Naive thymus-derived CD8-positive, alpha-beta T cell (primary cell): ENCODE measurements around the gene RAB7A. TPM values are rescaled to one million over a fixed set of nuclear protein-coding genes. Genes with fewer than 3 reads are reported as not detected.
"Not testable (repeated sequence)": the region's sequence is repeated elsewhere in the genome, so short reads cannot be mapped to it uniquely, and the experiment has no call there.

Experiments used
- ATAC-seq, 2 donors: fragments of 150-1000 bp; cut with Tn5 transposase in 1 of 2; sonication (Bioruptor Pico), chemical (Tn5 transposase) in 1 of 2; 1 replicate in 1 of 2; 2 replicates in 1 of 2; pipeline ENCODE4 v1.10.0; 2021; ENCODE audit warnings: mild to moderate bottlenecking in 2 of 2, moderate library complexity in 2 of 2
- POLR2A ChIA-PET: fragments of 350-600 bp; sonication (Branson Sonifier 250); formaldehyde crosslinking; loops from one replicate; lab custom pipeline; 2021; ENCODE audit warnings: antibody characterized with exemption; lab: Charles Lee
- DNase-seq, 10 donors: peaks; one replicate each; pipeline versions ENCODE4 v3.0.0 to v3.0.0-alpha.2; 2020 to 2022
- H3K27ac Mint-ChIP-seq, 10 donors: one replicate each; pipeline ENCODE4 v1.8.0; 2020 to 2022; ENCODE audit warnings: mild to moderate bottlenecking in 10 of 10, mixed read lengths in 10 of 10, moderate library complexity in 4 of 10, inconsistent platforms in 1 of 10
- H3K27me3 Mint-ChIP-seq, 5 donors: one replicate each; pipeline ENCODE4 v1.8.0; 2021 to 2022; ENCODE audit warnings: mixed read lengths in 5 of 5
- H3K36me3 Mint-ChIP-seq, 3 donors: one replicate each; pipeline ENCODE4 v1.8.0; 2020 to 2022; ENCODE audit warnings: mixed read lengths in 3 of 3, mild to moderate bottlenecking in 2 of 3, inconsistent platforms in 1 of 3
- H3K4me1 Mint-ChIP-seq, 4 donors: one replicate each; pipeline ENCODE4 v1.8.0; 2021 to 2022; ENCODE audit warnings: mixed read lengths in 4 of 4
- H3K4me3 Mint-ChIP-seq, 10 donors: one replicate each; pipeline ENCODE4 v1.8.0; 2020 to 2022; ENCODE audit warnings: mild to moderate bottlenecking in 10 of 10, mixed read lengths in 10 of 10, moderate library complexity in 6 of 10, inconsistent platforms in 1 of 10
- H3K9me3 Mint-ChIP-seq, 9 donors: one replicate each; pipeline ENCODE4 v1.8.0; 2020 to 2022; ENCODE audit warnings: mixed read lengths in 9 of 9, mild to moderate bottlenecking in 3 of 9, inconsistent platforms in 1 of 9, moderate library complexity in 1 of 9
- polyA plus RNA-seq, 3 donors: library from polyadenylated mRNA; unstranded; fragments of 300-500 nt; fragmentation: Illumina TruSeq; gene quantifications; one replicate each; pipeline ENCODE4 v1.2.3, GENCODE V29; 2021
- total RNA-seq, 8 experiments: library from RNA in 2 of 8; stranded (reverse) in 2 of 8; gene quantifications; one replicate each; pipeline ENCODE4 v1.2.3 and lab custom pipeline; 2021 to 2026

The RAB7A gene
- total and polyA plus RNA-seq, 5 experiments from 2014 or later = 140 to 200 (median 177) TPM

DNA sequence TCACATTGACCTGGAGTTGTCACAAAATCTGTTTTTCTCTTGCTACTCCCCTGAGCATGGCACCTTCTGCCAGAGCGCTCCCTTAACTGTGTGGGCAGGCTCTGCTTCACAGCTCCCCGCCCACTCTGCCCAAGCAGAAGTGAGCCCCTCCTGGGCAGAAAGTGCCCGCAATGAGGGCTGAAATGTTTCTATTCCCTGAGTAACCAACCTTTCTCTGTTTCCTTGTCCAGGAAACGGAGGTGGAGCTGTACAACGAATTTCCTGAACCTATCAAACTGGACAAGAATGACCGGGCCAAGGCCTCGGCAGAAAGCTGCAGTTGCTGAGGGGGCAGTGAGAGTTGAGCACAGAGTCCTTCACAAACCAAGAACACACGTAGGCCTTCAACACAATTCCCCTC, 87.1 kb downstream of the RAB7A start:
- peaks cover 13 to 86% (median 39%) of the 10 kb centered on the region in 3 donors for H3K36me3 Mint-ChIP-seq
- no peak for ATAC-seq
- H3K4me1 Mint-ChIP-seq = peaks cover 0 to 20% (median 15%) of the 10 kb centered on the region in 4 donors
- no peak overlapping the region for H3K4me3 Mint-ChIP-seq
- DNase-seq = no peak
- peak overlapping the region in 2 of 10 donors; percentile 62 to 65 for H3K27ac Mint-ChIP-seq
- POLR2A ChIA-PET = interaction anchor here (0.5 kb wide), 1 partner anchor 119 kb away, joined by 3 read pairs; no protein-coding TSS in a partner anchor
- H3K9me3 Mint-ChIP-seq = no peaks in the 10 kb centered on the region
- no peaks in the 10 kb centered on the region for H3K27me3 Mint-ChIP-seq

DNA sequence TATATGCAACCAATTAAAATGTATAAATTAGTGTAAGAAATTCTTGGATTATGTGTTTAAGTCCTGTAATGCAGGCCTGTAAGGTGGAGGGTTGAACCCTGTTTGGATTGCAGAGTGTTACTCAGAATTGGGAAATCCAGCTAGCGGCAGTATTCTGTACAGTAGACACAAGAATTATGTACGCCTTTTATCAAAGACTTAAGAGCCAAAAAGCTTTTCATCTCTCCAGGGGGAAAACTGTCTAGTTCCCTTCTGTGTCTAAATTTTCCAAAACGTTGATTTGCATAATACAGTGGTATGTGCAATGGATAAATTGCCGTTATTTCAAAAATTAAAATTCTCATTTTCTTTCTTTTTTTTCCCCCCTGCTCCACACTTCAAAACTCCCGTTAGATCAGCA, 88.1 kb downstream of the RAB7A start:
- ATAC-seq = no peak
- Mint-ChIP-seq H3K9me3 (no peaks in the 10 kb centered on the region), H3K36me3 (peaks cover 17 to 86% (median 42%) of the 10 kb centered on the region in 3 donors), H3K4me3 (no peak overlapping the region), H3K27ac (peak overlapping the region in 2 of 10 donors; percentile 46 to 63), H3K27me3 (no peaks in the 10 kb centered on the region), H3K4me1 (peaks cover 0 to 15% (median 12%) of the 10 kb centered on the region in 4 donors)
- DNase-seq = no peak
- POLR2A ChIA-PET = no interaction called here

DNA sequence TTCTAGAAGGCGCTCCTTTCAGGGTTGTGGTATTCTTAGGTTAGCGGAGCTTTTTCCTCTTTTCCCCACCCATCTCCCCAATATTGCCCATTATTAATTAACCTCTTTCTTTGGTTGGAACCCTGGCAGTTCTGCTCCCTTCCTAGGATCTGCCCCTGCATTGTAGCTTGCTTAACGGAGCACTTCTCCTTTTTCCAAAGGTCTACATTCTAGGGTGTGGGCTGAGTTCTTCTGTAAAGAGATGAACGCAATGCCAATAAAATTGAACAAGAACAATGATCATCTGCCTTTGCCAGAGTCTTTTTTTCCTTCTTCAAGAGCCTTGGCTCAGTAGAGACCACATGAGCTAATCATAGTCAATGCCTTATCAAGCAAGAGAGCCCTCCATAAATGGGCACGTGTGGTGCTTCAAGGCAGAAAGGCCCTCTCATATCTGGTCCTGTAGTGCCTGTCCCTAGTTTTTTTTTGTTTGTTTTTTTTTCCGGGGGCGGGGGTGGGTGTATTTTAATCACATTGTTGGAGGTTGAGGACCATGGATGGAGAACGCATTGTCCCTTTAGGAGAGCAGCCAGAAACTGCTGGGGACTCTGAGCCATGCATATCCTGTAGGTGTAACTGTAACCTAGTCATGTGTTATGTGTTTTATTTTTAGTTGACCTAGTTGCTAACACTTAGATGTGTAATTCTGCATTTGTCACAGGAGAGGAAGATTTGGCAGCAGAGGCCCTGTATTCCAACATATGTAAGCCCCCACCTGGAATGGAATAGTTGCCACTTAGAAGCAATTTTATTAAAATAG, 88.7 kb downstream of the RAB7A start:
- H3K27me3 Mint-ChIP-seq = no peaks in the 10 kb centered on the region

DNA sequence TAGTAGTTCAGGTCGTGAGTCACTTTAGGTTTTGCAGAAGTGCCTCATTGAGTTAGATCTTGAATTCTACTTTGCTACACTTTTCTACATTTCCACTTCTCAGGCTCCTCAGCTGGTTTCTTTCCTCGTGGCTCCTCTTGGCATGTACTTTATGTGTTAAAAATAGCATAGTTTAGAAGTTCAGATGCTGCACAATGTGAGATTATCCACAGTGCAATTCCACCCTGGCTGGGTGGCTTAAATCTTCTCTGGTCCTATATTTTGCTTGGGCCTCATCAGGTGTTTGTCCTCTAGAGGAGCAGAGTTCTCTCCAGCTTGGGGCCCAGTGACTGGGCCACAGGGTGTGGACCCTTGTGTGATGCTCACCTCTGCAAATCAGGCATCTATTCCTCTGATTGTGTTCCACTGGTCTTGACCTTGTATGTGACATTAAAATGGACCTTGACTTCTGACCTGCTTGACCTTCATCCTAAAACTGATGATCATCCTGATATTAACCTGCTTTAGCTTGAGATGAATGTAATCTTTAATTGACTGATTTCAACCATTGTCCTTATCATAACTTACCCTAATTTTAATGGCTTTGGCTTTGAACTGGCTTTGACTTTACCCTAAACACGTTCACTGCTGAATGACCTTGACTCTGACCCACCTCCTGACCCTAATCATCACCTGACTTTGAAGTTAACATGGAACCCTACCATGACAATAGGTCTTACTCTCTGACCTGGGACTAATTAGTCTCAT, 89.5 kb downstream of the RAB7A start:
- H3K27me3 Mint-ChIP-seq = no peaks in the 10 kb centered on the region
- H3K27ac Mint-ChIP-seq = peak overlapping the region in 8 of 10 donors; percentile 15 to 69 (median 42)
- H3K4me1 Mint-ChIP-seq = peaks cover 0 to 15% (median 3%) of the 10 kb centered on the region in 4 donors
- H3K4me3 Mint-ChIP-seq = no peak overlapping the region
- ATAC-seq (no peak), DNase-seq (no peak)
- POLR2A ChIA-PET = interaction anchor here (1.0 kb wide), 1 partner anchor 13 kb away, joined by 11 read pairs; no protein-coding TSS in a partner anchor
- H3K36me3 Mint-ChIP-seq = peaks cover 14 to 81% (median 40%) of the 10 kb centered on the region in 3 donors
- H3K9me3 Mint-ChIP-seq = no peaks in the 10 kb centered on the region

More for the DNA sequence above, 88.7 kb downstream of the RAB7A start:
- Mint-ChIP-seq H3K4me3 (no peak overlapping the region), H3K9me3 (no peaks in the 10 kb centered on the region), H3K27ac (peak overlapping the region in 7 of 10 donors; percentile 12 to 68 (median 25)), H3K36me3 (peaks cover 14 to 84% (median 42%) of the 10 kb centered on the region in 3 donors), H3K4me1 (peaks cover 0 to 15% (median 7%) of the 10 kb centered on the region in 4 donors)
- ATAC-seq (no peak), DNase-seq (no peak)
- POLR2A ChIA-PET = interaction anchor here (0.6 to 1.0 kb wide), 2 partner anchors 14 kb away, joined by 4 to 11 read pairs; no protein-coding TSS in a partner anchor

DNA sequence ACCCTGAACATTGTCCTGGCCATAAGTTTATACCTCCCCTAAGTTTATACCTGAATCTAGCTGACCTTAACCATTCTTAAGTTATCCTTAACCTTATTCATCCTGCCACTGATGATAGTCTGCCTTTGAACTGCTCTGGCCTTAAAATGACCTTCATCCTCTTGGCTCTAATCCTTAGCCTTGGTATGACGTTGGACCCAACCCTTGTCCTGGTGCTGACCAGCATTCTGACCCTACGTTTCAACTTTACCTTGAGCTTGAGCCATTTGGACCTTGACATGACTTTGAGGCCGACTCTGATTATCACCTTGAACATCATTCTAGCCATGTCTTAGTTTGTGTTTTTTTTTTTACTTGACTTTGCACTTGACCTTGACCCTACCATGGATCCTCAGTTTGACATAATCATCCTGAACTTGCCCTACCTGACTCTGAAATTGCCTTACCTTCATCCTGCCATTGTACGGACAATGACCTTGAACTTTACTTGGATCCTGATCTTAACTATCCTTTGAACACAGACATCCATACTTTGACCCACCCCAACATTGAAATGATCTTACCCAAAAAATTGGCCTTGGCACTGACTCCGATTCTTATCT, 92.3 kb downstream of the RAB7A start:
- no peaks in the 10 kb centered on the region for H3K27me3 Mint-ChIP-seq
- H3K4me1 Mint-ChIP-seq = peaks cover 0 to 14% (median 3%) of the 10 kb centered on the region in 4 donors
- H3K4me3 Mint-ChIP-seq = no peak overlapping the region
- DNase-seq = no peak
- POLR2A ChIA-PET = no interaction called here
- no peak for ATAC-seq
- H3K27ac Mint-ChIP-seq = peak overlapping the region in 4 of 10 donors; percentile 12 to 37 (median 22)
- H3K9me3 Mint-ChIP-seq = no peaks in the 10 kb centered on the region
- peaks cover 14 to 66% (median 28%) of the 10 kb centered on the region in 3 donors for H3K36me3 Mint-ChIP-seq

DNA sequence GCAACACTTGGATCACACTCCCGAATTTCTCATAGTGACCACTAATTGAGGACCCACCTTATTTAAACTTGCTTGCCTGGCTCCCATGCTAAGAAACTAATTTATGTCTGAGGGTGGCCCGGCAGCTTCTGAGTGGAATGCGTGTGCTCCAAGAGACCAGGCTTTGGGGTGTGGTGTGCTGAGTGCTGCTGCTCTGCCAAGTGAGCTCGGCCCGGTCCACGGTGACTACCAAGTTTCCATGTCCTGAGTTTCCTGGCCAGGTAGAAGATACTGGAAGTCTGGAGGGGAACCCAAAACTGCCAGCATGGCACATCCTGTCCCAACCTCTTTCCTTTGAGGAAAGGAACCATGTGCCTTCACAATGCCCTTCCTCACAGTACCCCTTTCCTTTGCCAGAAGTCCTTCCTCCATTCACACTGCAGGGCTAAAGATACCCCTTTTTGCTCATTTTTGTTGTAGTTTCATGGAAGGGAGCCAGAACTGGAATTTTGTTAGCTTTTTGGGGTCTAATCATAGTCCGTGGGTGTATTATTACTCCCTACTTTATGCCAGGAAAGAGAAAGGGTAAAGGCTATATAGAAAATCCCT, 94.4 kb downstream of the RAB7A start:
- ATAC-seq (no peak), DNase-seq (no peak)
- H3K27me3 Mint-ChIP-seq = no peaks in the 10 kb centered on the region
- H3K36me3 Mint-ChIP-seq = peaks cover 14 to 46% (median 17%) of the 10 kb centered on the region in 3 donors
- H3K4me1 Mint-ChIP-seq = peaks cover 0 to 12% (median 0%) of the 10 kb centered on the region in 4 donors
- peak overlapping the region in 2 of 10 donors; percentile 21 to 53 for H3K27ac Mint-ChIP-seq
- POLR2A ChIA-PET = interaction anchor here (1.3 kb wide), 1 partner anchor 11 kb away, joined by 3 read pairs; no protein-coding TSS in a partner anchor
- H3K4me3 Mint-ChIP-seq = no peak overlapping the region
- no peaks in the 10 kb centered on the region for H3K9me3 Mint-ChIP-seq

DNA sequence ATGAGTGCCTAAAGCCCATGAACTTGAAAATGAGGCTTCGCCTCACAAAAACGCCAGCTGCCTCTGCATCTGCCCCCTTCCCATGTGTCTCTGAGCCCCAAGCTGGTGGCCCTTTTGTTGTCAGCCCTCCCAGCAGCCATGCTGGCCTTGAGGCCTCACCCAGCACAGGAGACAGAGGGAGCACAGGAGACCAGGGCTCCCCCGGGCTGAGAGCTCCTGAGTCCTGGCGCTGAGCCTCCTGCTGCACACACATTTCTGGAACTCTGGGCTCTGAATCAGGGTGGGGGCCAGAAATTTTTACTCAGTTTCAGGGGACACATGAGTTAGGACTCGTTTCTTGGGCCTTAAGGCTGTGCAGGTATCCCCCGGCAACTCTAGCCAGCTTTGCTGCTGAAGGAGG, 97.0 kb downstream of the RAB7A start:
- Mint-ChIP-seq H3K4me3 (no peak overlapping the region), H3K9me3 (no peaks in the 10 kb centered on the region), H3K4me1 (peaks cover 0 to 7% (median 0%) of the 10 kb centered on the region in 4 donors), H3K27me3 (no peaks in the 10 kb centered on the region), H3K36me3 (peaks cover 8 to 22% (median 12%) of the 10 kb centered on the region in 3 donors), H3K27ac (peak overlapping the region in 4 of 10 donors; percentile 37 to 75 (median 54))
- POLR2A ChIA-PET = interaction anchor here (0.6 to 0.7 kb wide), 2 partner anchors 497 to 663 kb away, joined by 3 to 4 read pairs; no protein-coding TSS in a partner anchor
- DNase-seq (no peak), ATAC-seq (no peak)

DNA sequence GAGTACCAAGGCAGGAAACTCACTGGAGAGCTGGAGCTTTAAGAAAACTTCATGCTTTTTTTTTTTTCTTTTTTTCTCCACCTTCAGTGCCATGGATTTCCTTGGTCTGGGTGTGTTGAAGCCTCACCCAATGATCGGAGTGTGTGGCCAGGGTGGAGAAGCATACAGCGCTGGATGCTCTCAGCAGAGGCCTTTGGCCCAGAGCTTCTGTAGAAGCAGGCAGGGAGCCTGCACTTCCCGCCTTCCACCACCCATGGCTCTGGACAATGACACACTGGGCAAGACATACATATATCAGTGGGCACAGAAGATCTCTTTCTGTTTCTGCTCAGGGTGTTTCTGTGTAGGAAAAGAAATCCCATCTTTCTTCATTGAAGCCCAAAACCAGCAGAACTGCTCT, 97.6 kb downstream of the RAB7A start:
- Mint-ChIP-seq H3K27me3 (no peaks in the 10 kb centered on the region), H3K36me3 (peaks cover 2 to 16% (median 6%) of the 10 kb centered on the region in 3 donors), H3K4me3 (no peak overlapping the region), H3K27ac (peak overlapping the region in 7 of 10 donors; percentile 31 to 69 (median 61)), H3K4me1 (peaks cover 0 to 4% (median 0%) of the 10 kb centered on the region in 4 donors), H3K9me3 (no peaks in the 10 kb centered on the region)
- POLR2A ChIA-PET = interaction anchor here (0.6 to 0.7 kb wide), 2 partner anchors 496 to 662 kb away, joined by 3 to 4 read pairs; no protein-coding TSS in a partner anchor
- ATAC-seq (no peak), DNase-seq (no peak)

DNA sequence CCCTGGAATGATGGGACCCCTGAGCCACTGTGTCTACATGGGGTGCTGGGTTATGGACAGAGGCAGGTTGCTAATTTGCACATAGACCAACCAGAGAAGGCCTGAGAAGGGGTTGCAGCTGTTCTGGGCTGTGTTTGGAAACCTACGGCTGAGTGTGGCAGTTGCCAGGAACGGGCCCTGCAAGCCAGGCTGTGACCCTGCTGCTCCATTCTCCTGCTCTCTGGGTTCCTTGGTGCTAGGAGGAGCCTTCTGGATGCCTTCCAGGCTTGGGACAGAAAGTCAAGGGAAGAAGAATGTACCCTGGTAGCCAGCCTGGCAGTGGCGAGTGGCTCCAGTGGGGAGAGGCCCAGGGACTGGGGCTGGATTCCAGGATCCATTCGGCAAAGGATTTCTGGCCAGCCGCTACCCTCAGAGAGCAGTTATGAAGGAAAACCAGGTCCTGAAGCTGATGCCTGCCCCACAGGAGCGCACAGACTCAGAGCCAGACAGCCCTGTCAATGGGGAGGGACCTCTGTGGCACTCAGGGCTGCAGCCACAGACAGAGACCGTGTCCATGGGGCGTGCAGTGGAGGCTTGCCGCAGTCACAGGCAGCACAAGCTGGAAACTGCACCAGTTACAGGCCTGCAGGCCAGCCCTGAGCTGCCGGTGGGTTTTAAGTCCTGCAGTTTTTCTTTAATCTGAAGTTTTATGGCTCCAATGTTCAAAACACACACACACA, 98.3 kb downstream of the RAB7A start:
- Mint-ChIP-seq H3K4me1 (no peaks in the 10 kb centered on the region), H3K27ac (peak overlapping the region in 6 of 10 donors; percentile 58 to 75 (median 70)), H3K4me3 (no peak overlapping the region), H3K36me3 (peaks cover 0 to 9% (median 0%) of the 10 kb centered on the region in 3 donors), H3K27me3 (no peaks in the 10 kb centered on the region), H3K9me3 (no peaks in the 10 kb centered on the region)
- POLR2A ChIA-PET = interaction anchor here (0.6 kb wide), 1 partner anchor 168 kb away, joined by 3 read pairs; no protein-coding TSS in a partner anchor
- ATAC-seq = no peak
- no peak for DNase-seq

DNA sequence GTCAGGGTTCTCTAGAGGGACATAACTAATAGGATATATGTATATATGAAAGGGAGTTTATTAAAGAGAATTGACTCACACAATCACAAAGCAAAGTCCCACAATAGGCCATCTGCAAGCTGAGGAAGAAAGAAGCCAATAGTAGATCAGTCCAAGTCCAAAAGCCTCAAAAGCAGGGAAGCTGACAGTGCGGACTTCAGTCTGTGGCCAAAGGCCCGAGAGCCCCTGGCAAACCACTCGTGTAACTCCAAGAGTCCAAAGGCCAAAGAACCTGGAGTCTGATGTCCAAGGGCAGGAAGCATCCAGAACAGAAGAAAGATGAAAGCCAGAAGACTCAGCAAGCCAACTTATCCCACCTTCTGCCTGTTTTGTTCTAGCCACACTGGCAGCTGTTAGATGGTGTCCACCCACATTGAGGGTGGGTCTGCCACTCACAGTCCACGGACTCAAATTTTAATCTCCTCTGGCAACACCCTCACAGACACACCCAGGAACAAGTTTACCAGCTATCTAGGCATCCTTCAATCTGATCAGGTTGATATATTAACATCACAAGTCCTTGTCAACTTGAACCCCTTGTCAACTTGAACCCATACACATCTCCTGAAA, 99.2 kb downstream of the RAB7A start:
- POLR2A ChIA-PET = interaction anchor here (1.5 kb wide), 1 partner anchor 21 kb away, joined by 3 read pairs; no protein-coding TSS in a partner anchor
- Mint-ChIP-seq H3K27me3 (no peaks in the 10 kb centered on the region), H3K27ac (peak overlapping the region in 5 of 10 donors; percentile 0 to 75 (median 65)), H3K36me3 (peaks cover 0 to 4% (median 0%) of the 10 kb centered on the region in 3 donors), H3K9me3 (no peaks in the 10 kb centered on the region), H3K4me1 (no peaks in the 10 kb centered on the region), H3K4me3 (peak overlapping the region in 1 of 10 donors; percentile 42)
- ATAC-seq (no peak), DNase-seq (no peak)

DNA sequence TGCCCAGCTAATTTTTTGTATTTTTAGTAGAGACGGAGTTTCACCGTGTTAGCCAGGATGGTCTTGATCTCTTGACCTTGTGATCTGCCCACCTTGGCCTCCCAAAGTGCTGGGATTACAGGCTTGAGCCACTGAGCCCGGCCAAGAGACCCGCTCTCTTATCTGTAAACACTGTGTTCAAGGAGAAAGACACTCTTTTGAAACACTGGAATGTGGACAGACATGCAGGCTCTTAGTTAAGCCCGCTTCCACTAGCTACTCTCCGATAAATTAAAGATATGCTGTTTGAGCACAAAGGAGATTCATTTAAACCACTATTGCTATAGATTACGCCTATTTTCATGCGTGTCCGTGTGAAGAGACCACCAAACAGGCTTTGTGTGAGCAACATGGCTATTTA, 103.1 kb downstream of the RAB7A start:
- not testable (repeated sequence) for H3K36me3 Mint-ChIP-seq, H3K27ac Mint-ChIP-seq, H3K4me1 Mint-ChIP-seq, H3K27me3 Mint-ChIP-seq, H3K9me3 Mint-ChIP-seq, DNase-seq, ATAC-seq, H3K4me3 Mint-ChIP-seq
- POLR2A ChIA-PET = interaction anchor here (0.7 to 0.9 kb wide), 3 partner anchors 14 to 643 kb away, joined by 4 to 11 read pairs (median 7); no protein-coding TSS in a partner anchor
